ENCODE data around the gene ZNF792.
"Not testable (repeated sequence)": the region's sequence is repeated elsewhere in the genome, so short reads cannot be mapped to it uniquely, and the experiment has no call there.

Gene ZNF792

GRCh38 chr19:34976611-34977010 lies 12.6 kb upstream of the ZNF792 start:
- Histone ChIP-seq H3K27ac (ENCODE audit: low read length) (no peak overlapping the region), H2AFZ (ENCODE audit: low read depth, low read length) (no peak overlapping the region), H3K4me2 (ENCODE audit: insufficient read depth, low read length) (no peak overlapping the region), H3K4me3 (ENCODE audit: low read depth in 1 of 2, low read length in 2 of 2) (no peak overlapping the region), H3K79me2 (ENCODE audit: insufficient read depth, low read length) (no peaks in the 10 kb centered on the region), H3K4me1 (ENCODE audit: insufficient read depth, low read length) (peaks cover 8% of the 10 kb centered on the region), H3K9ac (ENCODE audit: low read depth, low read length) (no peak overlapping the region), H3K9me3 (ENCODE audit: insufficient read depth, low read length, severe bottlenecking) (peaks cover 6% of the 10 kb centered on the region), H3K27me3 (ENCODE audit: insufficient read depth, low read length, poor library complexity) (no peaks in the 10 kb centered on the region), H4K20me1 (ENCODE audit: insufficient read depth, low read length) (no peaks in the 10 kb centered on the region), H3K36me3 (ENCODE audit: insufficient read depth, low read length) (no peaks in the 10 kb centered on the region)
- DNase-seq (no peak), ATAC-seq (ENCODE audit: insufficient read depth, low read depth) (no peak)
- TF ChIP-seq EZH2 (IDR thresholded peaks at IDR 0.05; ENCODE audit: borderline replicate concordance, low read depth, low read length, severe bottlenecking), result no peak

GRCh38 chr19:34975056-34975455 lies 11.0 kb upstream of the ZNF792 start:
- no peaks in the 10 kb centered on the region for H3K79me2 ChIP-seq (ENCODE audit: insufficient read depth, low read length)
- H3K4me2 ChIP-seq (ENCODE audit: insufficient read depth, low read length), result no peak overlapping the region
- H3K4me3 ChIP-seq (ENCODE audit: low read depth in 1 of 2, low read length in 2 of 2), result no peak overlapping the region
- ATAC-seq (ENCODE audit: insufficient read depth, low read depth) (no peak), DNase-seq (no peak)
- H3K4me1 ChIP-seq (ENCODE audit: insufficient read depth, low read length), result peaks cover 8% of the 10 kb centered on the region
- TF ChIP-seq CTCF (IDR thresholded peaks at IDR 0.05; ENCODE audit: borderline replicate concordance, extremely low read depth, low read length, poor library complexity, severe bottlenecking) (no peak), EZH2 (IDR thresholded peaks at IDR 0.05; ENCODE audit: borderline replicate concordance, low read depth, low read length, severe bottlenecking) (no peak)
- no peak overlapping the region for H3K27ac ChIP-seq (ENCODE audit: low read length)
- H3K27me3 ChIP-seq (ENCODE audit: insufficient read depth, low read length, poor library complexity), result no peaks in the 10 kb centered on the region
- H4K20me1 ChIP-seq (ENCODE audit: insufficient read depth, low read length), result no peaks in the 10 kb centered on the region
- H3K9me3 ChIP-seq (ENCODE audit: insufficient read depth, low read length, severe bottlenecking), result peaks cover 8% of the 10 kb centered on the region
- no peak overlapping the region for H2AFZ ChIP-seq (ENCODE audit: low read depth, low read length)
- no peaks in the 10 kb centered on the region for H3K36me3 ChIP-seq (ENCODE audit: insufficient read depth, low read length)
- no peak overlapping the region for H3K9ac ChIP-seq (ENCODE audit: low read depth, low read length)

- H3K36me3 ChIP-seq (ENCODE audit: insufficient read depth, low read length), result no peaks in the 10 kb centered on the region
- H4K20me1 ChIP-seq (ENCODE audit: insufficient read depth, low read length), result no peaks in the 10 kb centered on the region
- no peak overlapping the region for H3K4me2 ChIP-seq (ENCODE audit: insufficient read depth, low read length)
These were observed 10.6 kb upstream of the ZNF792 start for GRCh38 chr19:34974646-34975045.

GRCh38 chr19:34972163-34972705 lies 8.2 kb upstream of the ZNF792 start:
- peaks cover 31% of the 10 kb centered on the region for H3K9me3 ChIP-seq (ENCODE audit: insufficient read depth, low read length, severe bottlenecking)
- no peak for DNase-seq
- no peaks in the 10 kb centered on the region for H3K36me3 ChIP-seq (ENCODE audit: insufficient read depth, low read length)
- no peak overlapping the region for H3K4me2 ChIP-seq (ENCODE audit: insufficient read depth, low read length)
- TF ChIP-seq EZH2 (IDR thresholded peaks at IDR 0.05; ENCODE audit: borderline replicate concordance, low read depth, low read length, severe bottlenecking) (no peak), CTCF (IDR thresholded peaks at IDR 0.05; ENCODE audit: borderline replicate concordance, extremely low read depth, low read length, poor library complexity, severe bottlenecking) (no peak)
- H3K4me3 ChIP-seq (ENCODE audit: low read depth in 1 of 2, low read length in 2 of 2), result no peak overlapping the region
- no peak for ATAC-seq (ENCODE audit: insufficient read depth, low read depth)
- no peaks in the 10 kb centered on the region for H3K27me3 ChIP-seq (ENCODE audit: insufficient read depth, low read length, poor library complexity)
- no peaks in the 10 kb centered on the region for H4K20me1 ChIP-seq (ENCODE audit: insufficient read depth, low read length)
- peaks cover 8% of the 10 kb centered on the region for H3K4me1 ChIP-seq (ENCODE audit: insufficient read depth, low read length)
- H3K9ac ChIP-seq (ENCODE audit: low read depth, low read length), result no peak overlapping the region
- H2AFZ ChIP-seq (ENCODE audit: low read depth, low read length), result no peak overlapping the region
- no peak overlapping the region for H3K27ac ChIP-seq (ENCODE audit: low read length)
- no peaks in the 10 kb centered on the region for H3K79me2 ChIP-seq (ENCODE audit: insufficient read depth, low read length)

More at GRCh38 chr19:34974646-34975045, 10.6 kb upstream of the ZNF792 start:
- Histone ChIP-seq H3K9me3 (ENCODE audit: insufficient read depth, low read length, severe bottlenecking) (peaks cover 12% of the 10 kb centered on the region), H3K79me2 (ENCODE audit: insufficient read depth, low read length) (no peaks in the 10 kb centered on the region), H3K27me3 (ENCODE audit: insufficient read depth, low read length, poor library complexity) (no peaks in the 10 kb centered on the region), H2AFZ (ENCODE audit: low read depth, low read length) (no peak overlapping the region), H3K4me1 (ENCODE audit: insufficient read depth, low read length) (peaks cover 8% of the 10 kb centered on the region), H3K4me3 (ENCODE audit: low read depth in 1 of 2, low read length in 2 of 2) (no peak overlapping the region), H3K9ac (ENCODE audit: low read depth, low read length) (no peak overlapping the region), H3K27ac (ENCODE audit: low read length) (no peak overlapping the region)
- DNase-seq (no peak), ATAC-seq (ENCODE audit: insufficient read depth, low read depth) (no peak)
- TF ChIP-seq EZH2 (IDR thresholded peaks at IDR 0.05; ENCODE audit: borderline replicate concordance, low read depth, low read length, severe bottlenecking), result no peak
- TF ChIP-seq CTCF (IDR thresholded peaks at IDR 0.05; ENCODE audit: borderline replicate concordance, extremely low read depth, low read length, poor library complexity, severe bottlenecking), result no peak

GRCh38 chr19:34970185-34970780 lies 6.3 kb upstream of the ZNF792 start:
- peak; percentile 53 for DNase-seq
- H3K79me2 ChIP-seq (ENCODE audit: insufficient read depth, low read length); H2AFZ ChIP-seq (ENCODE audit: low read depth, low read length); H3K9ac ChIP-seq (ENCODE audit: low read depth, low read length); ATAC-seq (ENCODE audit: insufficient read depth, low read depth); H3K4me3 ChIP-seq (ENCODE audit: low read depth in 1 of 2, low read length in 2 of 2); H3K36me3 ChIP-seq (ENCODE audit: insufficient read depth, low read length); H3K27ac ChIP-seq (ENCODE audit: low read length); H3K4me2 ChIP-seq (ENCODE audit: insufficient read depth, low read length); H3K4me1 ChIP-seq (ENCODE audit: insufficient read depth, low read length); H3K27me3 ChIP-seq (ENCODE audit: insufficient read depth, low read length, poor library complexity); H4K20me1 ChIP-seq (ENCODE audit: insufficient read depth, low read length): not testable (repeated sequence)
- H3K9me3 ChIP-seq (ENCODE audit: insufficient read depth, low read length, severe bottlenecking), result peaks cover 31% of the 10 kb centered on the region
